ENCODE results near the gene TTF2.
"Not testable (repeated sequence)": the region's sequence is repeated elsewhere in the genome, so short reads cannot be mapped to it uniquely, and the experiment has no call there.

Gene TTF2

DNA sequence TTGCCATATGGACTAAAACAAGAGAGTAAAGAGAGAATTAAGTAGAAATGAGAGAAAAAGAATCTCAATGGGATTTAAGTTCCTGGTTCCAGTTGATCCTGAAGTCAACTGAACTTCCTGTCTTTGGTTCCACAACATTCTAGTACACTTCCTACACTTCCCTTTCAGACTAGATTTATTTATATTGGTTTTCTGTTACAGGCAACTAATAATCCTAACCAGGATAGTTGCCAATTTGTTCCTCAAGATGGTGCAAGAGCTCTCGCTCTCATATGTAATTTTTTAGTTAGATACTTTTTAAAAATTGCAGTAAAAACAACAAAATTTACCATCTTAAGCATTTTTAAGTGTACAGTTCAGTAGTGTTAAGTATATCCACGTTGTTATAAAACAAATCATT lies 90.2 kb downstream of the TTF2 start:
- no peak for DNase-seq (ENCODE audit: low read depth in 2 of 2)

DNA sequence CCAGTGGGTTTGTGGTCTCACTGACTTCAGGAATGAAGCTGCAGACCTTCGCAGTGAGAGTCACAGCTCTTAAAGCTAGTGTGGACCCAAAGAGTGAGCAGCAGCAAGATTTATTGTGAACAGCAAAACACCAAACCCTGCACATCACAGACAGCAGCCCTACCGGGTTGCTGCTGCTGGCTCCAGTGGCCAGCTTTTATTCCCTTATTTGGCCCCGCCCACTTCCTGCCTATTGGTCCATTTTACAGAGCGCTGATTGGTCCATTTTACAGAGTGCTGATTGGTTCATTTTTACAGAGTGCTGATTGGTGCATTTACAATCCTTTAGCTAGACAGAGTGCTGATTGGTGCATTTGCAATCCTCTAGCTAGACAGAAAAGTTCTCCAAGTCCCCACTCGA lies 91.2 kb downstream of the TTF2 start:
- not testable (repeated sequence) for DNase-seq (ENCODE audit: low read depth in 2 of 2)

Data from activated CD8-positive, alpha-beta memory T cell treated with anti-CD3 and anti-CD28 coated beads for 4 hours (primary cell).